Activated effector memory CD4-positive, alpha-beta T cell treated with anti-CD3 and anti-CD28 coated beads, Interleukin-2, amount 50 U/mL, for 16 hours (primary cell): ENCODE data around the gene TDRD5.
"Not testable (repeated sequence)": the region's sequence is repeated elsewhere in the genome, so short reads cannot be mapped to it uniquely, and the experiment has no call there.

Source experiments
- DNase-seq: peaks from one replicate; pipeline ENCODE4 v3.0.0-alpha.2; 2020

The TDRD5 gene

DNA sequence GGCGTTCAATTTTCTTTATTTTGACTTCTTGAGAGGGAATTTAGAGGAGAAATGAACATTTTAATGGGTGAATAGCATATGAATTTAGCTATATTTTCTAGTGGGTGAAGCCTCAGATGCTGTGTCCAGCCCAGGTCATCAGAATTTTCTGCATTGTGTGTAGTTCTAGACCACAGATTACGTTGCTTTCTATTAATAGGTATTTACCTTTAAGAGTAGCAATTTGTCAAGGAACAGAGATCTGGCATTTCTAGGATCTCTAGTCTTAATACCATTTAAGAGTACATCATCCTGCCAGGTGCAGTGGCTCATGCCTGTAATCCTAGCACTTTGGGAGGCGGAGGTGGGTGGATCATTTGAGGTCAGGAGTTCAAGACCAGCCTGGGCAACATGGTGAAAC, 20.7 kb downstream of the TDRD5 start:
- DNase-seq, result no peak

DNA sequence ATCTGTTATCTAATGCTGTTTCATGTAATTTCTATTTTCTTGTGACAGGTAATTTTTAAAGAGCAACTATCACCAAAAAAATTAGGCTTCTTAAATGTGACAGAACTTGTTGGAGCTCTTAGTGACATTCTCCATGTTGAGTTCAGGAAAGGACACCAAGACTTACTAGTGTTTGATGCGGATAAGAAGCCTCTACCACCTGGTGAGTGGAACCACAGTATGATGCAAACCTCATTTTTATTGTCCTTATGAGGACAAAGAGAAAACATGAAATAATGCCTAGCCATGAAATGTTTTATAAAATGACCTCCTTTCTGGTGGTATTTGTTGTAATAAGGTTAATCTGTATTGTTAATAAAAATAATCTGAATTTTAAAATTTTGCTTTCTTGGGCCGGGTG, 39.1 kb downstream of the TDRD5 start:
- no peak for DNase-seq

DNA sequence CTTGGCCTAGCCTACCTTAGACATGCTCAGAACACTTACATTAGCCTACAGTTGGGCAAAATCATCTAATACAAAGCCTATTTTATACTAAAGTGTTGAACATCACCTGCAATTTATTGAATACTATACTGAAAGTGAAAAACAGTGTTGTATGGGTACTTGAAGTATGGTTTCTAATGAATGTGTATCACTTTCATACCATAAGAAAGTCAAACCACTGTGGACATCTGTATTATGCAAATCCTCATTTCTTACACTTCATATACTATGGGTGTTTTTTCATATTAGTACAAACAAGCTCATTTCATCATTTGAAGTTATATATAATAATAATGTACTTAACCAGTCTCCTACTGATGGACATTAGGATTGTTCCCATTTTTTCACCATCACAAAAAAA, 41.2 kb downstream of the TDRD5 start:
- DNase-seq, result no peak

DNA sequence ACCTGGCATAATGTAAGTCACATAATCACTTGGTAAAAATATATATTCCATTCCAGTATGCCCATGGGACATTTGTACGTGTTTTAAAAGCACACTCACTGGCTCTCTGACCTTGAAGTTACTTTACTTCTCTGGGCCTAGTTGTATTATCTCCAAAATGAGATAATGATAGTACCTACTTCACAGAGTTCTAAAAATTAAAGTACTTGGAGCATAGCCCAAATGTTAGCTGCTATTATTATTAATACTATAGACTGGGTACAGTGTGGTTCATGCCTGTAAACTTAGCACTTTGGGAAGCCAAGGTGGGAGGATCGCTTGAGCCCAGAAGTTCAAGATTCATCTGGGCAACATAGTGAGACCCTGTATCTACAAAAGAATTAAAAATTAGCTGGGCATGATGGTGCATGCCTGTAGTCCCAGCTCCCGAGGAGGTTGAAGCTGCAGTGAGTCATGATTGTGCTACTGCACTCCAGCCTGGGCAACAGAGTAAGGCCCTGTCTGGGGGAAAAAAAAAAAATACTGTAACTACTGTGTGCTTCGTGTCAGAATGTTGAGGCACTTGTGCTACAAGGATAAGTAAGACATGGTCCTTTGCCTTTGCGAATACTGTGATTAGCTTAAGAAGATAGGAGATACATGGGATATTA, 45.7 kb downstream of the TDRD5 start:
- no peak for DNase-seq

DNA sequence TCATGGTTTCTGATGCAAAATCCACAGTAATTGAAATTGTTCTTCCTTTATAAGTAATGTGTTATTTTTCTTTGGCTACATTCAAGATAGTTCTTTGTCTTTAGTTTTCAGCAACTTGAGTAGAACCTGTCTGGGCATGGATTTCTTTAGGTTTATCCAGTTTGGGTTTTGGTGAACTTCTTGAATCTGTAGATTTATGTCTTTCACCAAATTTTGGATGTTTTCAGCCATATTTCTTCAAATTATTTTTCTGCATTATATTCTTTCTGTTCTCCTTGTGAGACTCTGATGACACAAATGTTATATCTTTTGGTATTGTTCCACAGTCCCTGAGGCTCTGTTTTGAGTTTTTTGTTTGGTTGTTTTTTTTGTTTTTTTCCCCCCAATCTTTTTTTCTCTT, 69.4 kb downstream of the TDRD5 start:
- no peak for DNase-seq

DNA sequence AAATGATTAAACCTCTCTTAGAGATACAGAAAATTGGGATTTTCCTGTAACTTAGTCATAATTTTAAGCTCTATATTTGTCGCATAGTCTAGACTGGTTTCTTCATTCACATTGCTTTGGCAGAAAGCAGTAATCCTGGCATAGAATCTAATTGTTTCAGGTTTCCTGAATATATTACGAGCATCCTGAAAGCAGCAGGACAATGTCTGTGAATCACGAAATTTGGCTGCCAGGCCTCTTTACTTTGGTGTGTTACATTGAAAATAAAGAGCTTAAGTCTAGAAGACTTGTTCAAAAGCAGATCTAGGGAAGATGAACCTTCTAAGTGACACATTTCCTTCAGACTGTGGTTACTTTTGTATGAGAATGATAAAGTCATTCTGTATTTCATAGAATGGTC, 72.2 kb downstream of the TDRD5 start:
- DNase-seq, result no peak

DNA sequence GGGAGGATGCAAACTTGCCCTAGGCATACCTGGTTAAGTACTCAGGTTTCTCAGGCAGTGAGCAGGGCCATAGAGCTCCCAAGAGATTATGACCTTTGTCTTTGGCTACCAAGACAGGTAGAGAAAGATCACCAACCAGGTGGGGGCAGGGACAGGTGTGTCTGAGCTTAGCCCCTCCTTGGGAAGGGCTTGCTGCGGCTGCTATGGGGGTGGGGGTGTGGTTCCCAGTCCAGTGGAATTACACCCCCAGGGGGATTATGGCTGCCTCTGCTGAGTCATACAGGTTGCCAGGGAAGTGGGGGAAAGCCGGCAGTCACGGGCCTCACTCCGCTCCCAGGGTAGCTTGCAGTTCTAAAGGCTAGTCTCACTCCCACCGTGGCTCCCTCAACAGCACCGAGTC, 86.2 kb downstream of the TDRD5 start:
- DNase-seq, result no peak

DNA sequence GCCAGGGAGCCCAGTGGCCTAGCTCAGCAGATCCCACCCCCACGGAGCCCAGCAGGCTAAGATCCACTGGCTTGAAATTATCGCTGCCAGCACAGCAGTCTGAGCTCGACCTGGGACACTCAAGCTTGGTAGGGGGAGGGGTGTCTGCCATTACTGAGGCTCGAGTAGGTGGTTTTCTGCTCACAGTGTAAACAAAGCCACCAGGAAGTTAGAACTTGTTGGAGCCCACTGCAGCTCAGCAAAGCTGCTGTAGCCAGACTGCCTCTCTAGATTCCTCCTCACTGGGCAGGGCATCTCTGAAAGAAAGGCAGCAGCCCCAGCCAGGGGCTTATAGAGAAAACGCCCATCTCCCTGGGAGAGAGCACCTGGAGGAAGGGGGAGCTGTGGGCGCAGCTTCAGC, 102.9 kb downstream of the TDRD5 start:
- DNase-seq, result not testable (repeated sequence)

DNA sequence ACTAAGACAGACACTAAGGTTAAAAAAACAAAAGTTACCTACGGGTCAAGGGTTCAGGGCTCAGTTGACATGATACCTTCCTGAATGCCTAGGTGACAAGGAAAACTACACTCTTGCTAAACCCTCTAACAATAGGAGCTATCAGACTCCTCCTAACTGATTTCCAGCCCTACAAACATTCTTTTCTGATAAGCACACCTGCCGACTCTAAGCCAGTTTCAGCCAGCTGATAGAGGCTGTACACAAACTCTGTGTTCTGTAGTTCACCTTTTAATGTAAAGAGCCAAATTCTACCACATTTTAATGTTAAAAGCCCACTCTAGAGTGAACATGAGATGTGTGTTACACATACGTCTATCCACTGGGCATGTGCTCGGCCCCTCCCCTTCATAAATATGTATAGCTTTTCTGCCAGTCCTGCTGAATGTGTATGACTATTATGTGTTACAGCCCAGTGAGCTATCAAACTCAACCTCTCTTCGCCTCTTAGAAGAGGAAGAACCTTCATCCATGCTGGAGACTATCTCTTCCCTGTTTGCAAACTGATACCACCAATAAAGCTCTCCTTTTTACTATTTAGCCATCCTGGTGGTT, 111.4 kb downstream of the TDRD5 start:
- DNase-seq, result no peak

DNA sequence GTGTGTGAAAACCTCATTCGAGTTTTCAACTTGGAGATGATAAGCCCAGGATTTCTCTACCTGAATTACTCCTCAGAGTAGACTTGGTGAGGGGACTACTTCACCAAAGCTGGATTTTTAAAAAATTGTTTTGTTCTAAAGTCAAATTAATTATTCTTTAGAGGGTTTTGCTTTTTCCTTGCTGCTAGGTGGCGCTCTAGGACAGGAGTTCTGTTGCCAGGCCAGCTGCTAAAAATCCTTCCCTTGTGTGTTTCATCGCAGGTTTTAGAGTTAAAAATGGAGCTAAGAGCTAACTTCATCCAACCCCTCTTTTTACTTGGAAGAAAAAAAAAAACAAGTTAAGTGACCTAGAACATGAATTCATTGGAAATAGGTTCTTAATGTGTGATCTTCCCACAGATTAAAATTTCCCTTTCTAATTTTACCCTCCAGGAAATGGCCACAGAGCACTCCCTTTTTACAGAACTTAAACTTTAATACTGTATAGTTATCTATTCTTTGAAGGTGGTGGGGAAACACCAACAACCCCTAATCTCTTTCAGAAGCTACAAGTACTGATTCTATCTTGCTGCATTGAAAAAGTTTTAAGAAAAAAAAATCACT, 114.8 kb downstream of the TDRD5 start:
- peak; percentile 77 for DNase-seq

DNA sequence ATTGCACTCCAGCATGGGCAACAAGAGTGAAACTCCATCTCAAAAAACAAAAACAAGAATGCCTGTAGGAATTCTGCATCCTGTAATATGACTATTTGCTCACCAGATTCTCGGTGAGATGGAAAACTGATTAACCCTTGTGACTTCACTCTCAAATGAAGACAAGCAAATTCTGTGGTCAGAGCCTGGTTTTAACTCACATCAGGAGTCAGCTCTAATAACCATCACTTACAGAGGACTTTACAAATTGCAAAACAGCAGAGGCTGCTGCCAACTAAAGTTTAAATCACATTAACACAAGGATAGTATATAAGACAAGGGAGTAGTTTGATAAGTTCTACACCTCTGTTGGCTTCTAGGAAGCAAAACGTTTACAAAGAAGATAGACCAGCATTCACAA, 115.8 kb downstream of the TDRD5 start:
- DNase-seq, result no peak

DNA sequence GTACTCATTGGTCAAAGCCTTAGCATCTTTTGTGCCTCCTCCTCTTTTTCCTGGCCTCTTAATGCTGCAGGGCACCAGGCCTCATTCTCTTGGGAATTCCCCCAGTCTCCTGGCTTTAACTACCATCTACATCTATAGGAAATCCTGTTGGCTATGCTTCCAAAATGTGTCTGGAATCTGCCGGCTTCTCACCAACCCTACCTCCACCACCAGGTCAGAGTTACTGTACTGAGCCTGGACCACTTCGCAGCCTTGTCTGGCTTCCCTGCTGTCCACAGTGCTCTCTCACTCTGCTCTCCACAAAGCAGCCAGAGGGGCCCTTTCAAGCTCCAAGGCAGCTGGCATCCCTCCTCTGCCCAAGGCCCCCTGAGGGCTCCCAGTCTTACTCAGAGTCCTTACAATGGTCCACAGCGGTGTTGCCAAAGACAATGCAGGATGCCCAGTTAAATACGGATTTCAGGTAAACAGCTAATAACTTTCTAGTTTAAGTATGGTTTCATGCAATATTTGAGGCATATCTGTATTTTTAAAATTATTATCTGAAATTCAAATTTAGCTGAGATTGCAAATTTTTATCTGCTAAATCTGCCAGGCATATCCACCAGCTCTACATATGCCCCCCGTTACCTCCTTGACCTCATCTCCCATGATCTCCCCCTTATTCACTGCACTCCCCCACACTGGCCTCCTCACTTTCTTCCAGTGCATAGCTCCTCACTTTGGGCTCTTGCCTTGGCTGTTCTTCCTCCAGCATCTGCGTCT, 117.0 kb downstream of the TDRD5 start:
- no peak for DNase-seq

DNA sequence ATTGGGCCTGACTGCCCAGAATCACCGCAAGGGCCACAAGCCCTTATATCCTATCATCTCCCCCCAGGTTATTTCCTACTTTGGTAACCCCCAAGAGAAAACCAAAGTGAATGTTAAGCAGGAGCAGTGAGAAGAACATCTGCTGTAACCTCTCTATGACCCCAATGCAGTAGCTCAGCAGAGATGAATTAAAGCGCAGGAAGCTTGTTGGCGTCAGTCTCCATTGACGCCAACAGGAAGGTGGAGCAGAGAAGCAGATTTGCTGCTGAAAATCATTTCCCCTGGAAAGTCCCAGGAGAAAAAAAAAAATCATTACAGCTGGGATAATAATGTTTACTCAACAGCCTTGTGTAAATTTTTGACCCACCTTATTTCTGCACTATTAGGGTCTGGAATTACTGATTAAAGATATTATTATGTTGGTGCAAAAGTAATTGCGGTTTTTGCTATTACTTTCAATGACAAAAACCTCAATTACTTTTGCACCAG, 118.3 kb downstream of the TDRD5 start:
- DNase-seq, result no peak

DNA sequence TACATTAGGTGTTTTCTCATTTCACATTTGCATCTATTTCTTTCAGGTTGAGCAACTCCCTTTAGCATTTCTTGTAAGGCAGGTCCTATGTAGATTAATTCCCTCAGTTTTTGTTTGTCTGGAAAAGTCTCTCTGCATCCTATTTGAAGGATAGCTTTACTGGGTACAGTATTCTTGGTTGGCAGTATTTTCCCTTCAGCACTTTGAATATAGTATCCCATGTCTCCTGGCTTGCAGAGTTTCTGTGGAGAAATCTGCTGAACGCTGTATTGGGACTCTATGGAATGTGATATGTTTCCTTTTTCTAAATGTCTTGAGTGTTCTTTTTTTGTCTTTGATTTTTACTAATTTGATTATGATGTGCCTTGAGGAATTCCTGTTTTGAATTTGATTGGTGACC, 122.5 kb downstream of the TDRD5 start:
- DNase-seq, result no peak

DNA sequence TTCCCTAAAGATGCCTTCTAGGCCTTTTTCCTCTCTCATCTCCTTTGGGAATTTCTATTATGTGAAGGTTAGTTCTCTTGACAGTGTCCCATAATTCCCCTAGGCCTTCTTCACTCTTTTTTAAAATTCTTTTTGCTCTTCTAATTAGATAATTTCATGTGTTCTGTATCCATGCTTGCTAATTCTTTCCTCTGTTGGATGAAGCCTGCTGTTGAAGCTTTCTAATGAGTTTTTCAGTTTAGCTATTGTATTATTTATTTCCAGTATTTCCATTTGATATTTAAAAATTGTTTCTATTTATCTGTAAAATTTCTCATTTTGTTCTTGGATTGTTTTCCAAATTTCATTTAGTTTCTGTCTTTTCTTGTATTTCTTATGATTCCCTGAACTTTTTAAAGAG, 123.0 kb downstream of the TDRD5 start:
- no peak for DNase-seq

DNA sequence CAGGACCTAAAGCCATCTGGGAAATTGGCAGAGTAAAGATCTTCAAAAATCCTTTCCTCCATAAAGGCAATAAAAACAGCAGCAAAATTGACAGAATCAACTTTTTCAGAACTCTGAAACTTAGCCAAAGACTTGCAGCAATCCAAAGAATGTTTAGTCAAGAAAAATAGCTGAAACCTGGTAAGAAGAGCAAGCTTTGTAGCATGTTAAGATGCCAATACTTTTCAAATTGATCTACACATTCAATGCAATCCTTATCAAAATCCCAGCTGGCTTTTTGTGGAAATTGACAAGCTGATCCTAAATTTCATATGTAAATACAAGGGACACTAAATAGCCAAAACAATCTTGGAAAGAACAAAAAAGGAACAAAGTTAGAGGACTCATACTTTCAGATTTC, 127.6 kb downstream of the TDRD5 start:
- no peak for DNase-seq

DNA sequence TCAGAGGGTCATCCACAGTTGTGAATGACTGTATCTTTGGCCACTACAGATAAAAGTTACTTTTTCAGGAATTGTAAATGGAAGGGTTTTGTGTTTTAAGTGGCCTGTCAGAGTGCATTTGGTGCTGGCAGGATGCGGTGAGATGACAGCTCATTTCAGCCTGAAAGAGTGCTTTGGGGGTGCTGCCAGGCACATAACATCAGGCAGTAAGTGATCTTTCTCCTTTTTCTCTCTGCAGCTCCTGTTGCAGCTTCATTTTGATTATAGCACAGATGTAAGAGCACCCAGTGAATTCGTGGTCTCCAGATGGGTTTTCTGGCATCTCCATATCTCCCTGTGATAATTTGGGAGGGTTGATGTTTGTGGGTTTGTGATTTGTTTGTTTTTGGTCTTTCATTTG, 136.6 kb downstream of the TDRD5 start:
- DNase-seq, result no peak

DNA sequence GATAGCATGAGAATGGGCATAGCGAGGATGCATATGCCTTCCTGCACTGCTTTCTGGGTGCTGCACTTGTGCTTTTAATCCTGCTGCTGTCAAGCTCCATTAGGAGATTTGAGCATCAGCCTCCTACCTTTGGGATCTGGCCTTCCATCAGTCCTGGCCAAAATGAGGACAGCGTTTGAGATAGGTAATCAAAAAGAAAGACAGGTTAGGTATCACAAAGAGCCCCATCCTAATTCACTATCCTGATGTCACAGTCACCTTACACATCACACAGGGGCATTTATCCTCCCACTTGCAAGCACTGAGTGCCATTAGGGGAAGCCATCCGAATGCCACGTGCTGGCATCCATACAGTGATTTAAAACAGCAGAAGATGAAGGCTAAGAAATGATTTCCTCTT, 138.2 kb downstream of the TDRD5 start:
- no peak for DNase-seq

DNA sequence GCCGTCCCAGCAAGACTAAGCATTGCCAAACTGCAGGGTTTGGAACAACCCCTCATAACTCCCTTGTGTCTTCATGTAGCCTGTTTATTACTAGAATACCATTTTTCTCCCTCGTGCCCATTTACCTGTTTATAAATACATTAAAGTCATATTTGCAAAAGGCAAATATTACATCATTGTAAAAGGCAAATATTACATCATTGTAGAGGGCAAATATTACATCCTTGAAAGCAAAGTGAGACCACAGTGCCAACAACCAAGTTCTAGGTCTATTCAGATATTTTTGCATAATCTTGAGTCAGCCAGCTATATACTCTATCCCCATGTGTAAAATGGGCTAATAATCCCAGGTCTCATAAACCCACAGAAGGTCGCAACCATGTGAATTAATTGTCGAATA, 140.0 kb downstream of the TDRD5 start:
- DNase-seq, result no peak
